K562 (cell line): ENCODE data around the gene ARF5. TPM values are rescaled to one million over a fixed set of nuclear protein-coding genes. Genes with fewer than 3 reads are reported as not detected.
A peak's percentile ranks its signal among the peaks of the same experiment; 100 is the strongest.

Source experiments
- ADNP ChIP-seq: fragments of 200-800 bp; sonication (Bioruptor generic); IDR thresholded peaks from 2 replicates; pipeline ENCODE4 v1.6.1; 2016; ENCODE audit warnings: missing genetic modification characterization, missing compliant biosample characterization
- KAT7 ChIP-seq: sonication (generic); formaldehyde crosslinking; IDR thresholded peaks from 2 replicates; pipeline ENCODE4 v1.8.0; 2022; ENCODE audit warnings: missing genetic modification reagents, mild to moderate bottlenecking, borderline replicate concordance
- MTA1 ChIP-seq: fragments of 450-650 bp; IDR thresholded peaks from 2 replicates; pipeline ENCODE4 v1.6.1; 2017; ENCODE audit warnings: borderline replicate concordance
- RB1 ChIP-seq: fragments of 450-650 bp; IDR thresholded peaks from 2 replicates; pipeline ENCODE4 v1.6.1; 2017; ENCODE audit warnings: low read depth, mild to moderate bottlenecking
- RBM15 ChIP-seq: fragments of 200-400 bp; formaldehyde crosslinking; IDR thresholded peaks from 2 replicates; pipeline ENCODE4 v1.6.1; 2018; ENCODE audit warnings: mild to moderate bottlenecking, low read length, moderate library complexity; ENCODE audit not compliant: insufficient read depth
- RUNX1 ChIP-seq: sonication (generic); IDR thresholded peaks from 2 replicates; pipeline ENCODE4 v1.6.1; 2016; ENCODE audit warnings: antibody characterized with exemption, low read depth
- SMARCA4 ChIP-seq: fragments of 450-650 bp; IDR thresholded peaks from 2 replicates; pipeline ENCODE4 v1.6.1; 2016
- TCF3 ChIP-seq: sonication (generic); formaldehyde crosslinking; IDR thresholded peaks from 2 replicates; pipeline ENCODE4 v1.4.0; 2020; ENCODE audit warnings: mild to moderate bottlenecking, missing genetic modification reagents
- TEAD1 ChIP-seq, 2 experiments: fragments of 450-650 bp in 1 of 2; sonication (generic) in 1 of 2; formaldehyde crosslinking; IDR thresholded peaks; 2 replicates each; pipeline versions ENCODE4 v1.4.0 to v1.8.0; 2020 to 2022; ENCODE audit warnings: mild to moderate bottlenecking in 2 of 2, missing genetic modification reagents in 1 of 2
- ZSCAN29 ChIP-seq: fragments of 450-650 bp; IDR thresholded peaks from 2 replicates; pipeline ENCODE4 v1.6.1; 2017
- polyA plus RNA-seq, 8 experiments: library from polyadenylated mRNA; depleted of rRNA in 4 of 8; stranded (reverse) in 5 of 8; unstranded in 3 of 8; fragments of >200 nt; fragmentation: Nextera tagmentation in 2 of 8; fragmentation: Illumina TruSeq in 1 of 8; extraction: Ambion mirVana in 2 of 8; extraction: Trizol in 1 of 8; gene quantifications; 2 replicates each; pipeline versions ENCODE4 v1.2.1 to v1.2.3, GENCODE V29; 2011 to 2014; ENCODE audit warnings: inconsistent platforms in 1 of 8, missing spikeins in 1 of 8
- total RNA-seq, 7 experiments: library from RNA; depleted of rRNA in 6 of 7; stranded (reverse); fragments of >200 nt in 6 of 7; fragmentation: Illumina TruSeq in 2 of 7; extraction: Trizol in 2 of 7; gene quantifications; 2 replicates each; pipeline versions ENCODE4 v1.2.1 to v1.2.3, GENCODE V29; 2011 to 2021; ENCODE audit warnings: low replicate concordance in 1 of 7
- TF ChIP-seq, protein P1 (sequence below), 2 experiments: fragments of 450-650 bp; conservative IDR thresholded peaks; 2 replicates each; pipeline ENCODE4 v1.6.1; 2017; ENCODE audit warnings: mild to moderate bottlenecking in 2 of 2, moderate library complexity in 2 of 2
- TF ChIP-seq, protein P2 (sequence below), 2 experiments: IDR thresholded peaks; 2 replicates each; pipeline ENCODE4 v1.6.1; 2011; ENCODE audit warnings: borderline replicate concordance in 1 of 2, control low read depth in 1 of 2, low read depth in 1 of 2, low read length in 1 of 2, mild to moderate bottlenecking in 1 of 2, mixed read lengths in 1 of 2, moderate library complexity in 1 of 2; ENCODE audit not compliant: insufficient read depth in 1 of 2, insufficient read length in 1 of 2, poor library complexity in 1 of 2, severe bottlenecking in 1 of 2; ENCODE audit errors: extremely low read depth in 1 of 2
- TF ChIP-seq, protein P3 (sequence below): fragments of 250-450 bp; sonication (Bioruptor Pico); IDR thresholded peaks from 2 replicates; pipeline ENCODE4 v1.6.1; 2021; ENCODE audit warnings: mild to moderate bottlenecking
- TF ChIP-seq, protein P4 (sequence below): fragments of 250-450 bp; sonication (Bioruptor Pico); IDR thresholded peaks from 2 replicates; pipeline ENCODE4 v1.4.0; 2020; ENCODE audit warnings: mild to moderate bottlenecking
- TF ChIP-seq, protein P5 (sequence below): IDR thresholded peaks from 2 replicates; pipeline ENCODE4 v1.6.1; 2011; ENCODE audit warnings: borderline replicate concordance, low read depth, mild to moderate bottlenecking, moderate library complexity, low read length; ENCODE audit not compliant: insufficient read depth, poor library complexity, severe bottlenecking
- TF ChIP-seq, protein P6 (sequence below): sonication (generic); formaldehyde crosslinking; IDR thresholded peaks from 2 replicates; pipeline ENCODE4 v1.8.1; 2023; ENCODE audit warnings: mild to moderate bottlenecking, missing genetic modification reagents

Gene ARF5
- total and polyA plus RNA-seq, 9 of the 15 experiments (the other 6 are each of a cell fraction or from before 2014, with no cell fraction given) = 8.1 to 290 (median 125) TPM

DNA sequence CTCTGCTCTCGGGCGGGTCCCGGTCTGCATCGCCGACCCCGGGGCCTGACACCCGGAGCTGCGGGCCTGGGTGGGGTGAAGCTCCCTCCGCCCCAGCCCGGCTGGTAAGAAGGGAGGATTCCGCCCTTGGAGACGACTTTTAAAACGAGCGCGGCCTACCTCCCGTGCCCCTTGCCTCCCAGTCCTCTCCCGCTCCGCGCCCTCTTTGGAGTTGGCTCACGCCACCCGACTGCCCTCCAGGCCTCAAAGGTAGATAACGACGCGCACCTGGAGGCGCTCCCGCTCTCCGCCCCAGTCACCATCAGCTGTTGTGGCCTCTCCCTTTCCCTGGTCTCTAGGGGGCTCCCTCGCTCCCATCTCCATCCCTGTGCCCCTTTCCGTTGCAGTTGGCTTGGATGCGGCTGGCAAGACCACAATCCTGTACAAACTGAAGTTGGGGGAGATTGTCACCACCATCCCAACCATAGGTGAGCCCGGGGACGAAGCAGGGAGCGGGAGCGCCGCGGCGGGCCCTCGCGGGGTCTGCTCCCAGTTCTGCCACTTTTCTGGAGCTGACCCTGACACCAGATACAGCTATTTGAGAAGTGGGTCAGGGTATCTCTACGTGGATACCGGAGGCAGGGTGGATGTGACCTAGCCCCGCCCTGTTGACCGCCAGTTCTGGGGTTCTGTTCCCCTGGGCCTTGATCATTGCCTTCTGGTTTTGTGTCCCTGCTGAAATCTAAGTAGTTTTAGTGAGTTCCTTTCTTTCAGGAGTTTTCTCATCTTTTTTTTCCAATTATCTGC lies 679 bp downstream of the ARF5 start (continued):
- TF ChIP-seq, protein P1, sequence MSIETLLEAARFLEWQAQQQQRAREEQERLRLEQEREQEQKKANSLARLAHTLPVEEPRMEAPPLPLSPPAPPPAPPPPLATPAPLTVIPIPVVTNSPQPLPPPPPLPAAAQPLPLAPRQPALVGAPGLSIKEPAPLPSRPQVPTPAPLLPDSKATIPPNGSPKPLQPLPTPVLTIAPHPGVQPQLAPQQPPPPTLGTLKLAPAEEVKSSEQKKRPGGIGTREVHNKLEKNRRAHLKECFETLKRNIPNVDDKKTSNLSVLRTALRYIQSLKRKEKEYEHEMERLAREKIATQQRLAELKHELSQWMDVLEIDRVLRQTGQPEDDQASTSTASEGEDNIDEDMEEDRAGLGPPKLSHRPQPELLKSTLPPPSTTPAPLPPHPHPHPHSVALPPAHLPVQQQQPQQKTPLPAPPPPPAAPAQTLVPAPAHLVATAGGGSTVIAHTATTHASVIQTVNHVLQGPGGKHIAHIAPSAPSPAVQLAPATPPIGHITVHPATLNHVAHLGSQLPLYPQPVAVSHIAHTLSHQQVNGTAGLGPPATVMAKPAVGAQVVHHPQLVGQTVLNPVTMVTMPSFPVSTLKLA (conservative IDR thresholded peaks at IDR 0.05) = peak; percentile 27 to 69; a peak in 2 of 4 replicates
- TF ChIP-seq, protein P2, sequence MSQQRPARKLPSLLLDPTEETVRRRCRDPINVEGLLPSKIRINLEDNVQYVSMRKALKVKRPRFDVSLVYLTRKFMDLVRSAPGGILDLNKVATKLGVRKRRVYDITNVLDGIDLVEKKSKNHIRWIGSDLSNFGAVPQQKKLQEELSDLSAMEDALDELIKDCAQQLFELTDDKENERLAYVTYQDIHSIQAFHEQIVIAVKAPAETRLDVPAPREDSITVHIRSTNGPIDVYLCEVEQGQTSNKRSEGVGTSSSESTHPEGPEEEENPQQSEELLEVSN (IDR thresholded peaks at IDR 0.05; ENCODE audit: borderline replicate concordance in 1 of 2, extremely low read depth in 1 of 2, insufficient read depth in 1 of 2, insufficient read length in 1 of 2, low read depth in 1 of 2, low read length in 1 of 2, poor library complexity in 1 of 2, severe bottlenecking in 1 of 2) = peak; percentile 76 to 87
- TF ChIP-seq SMARCA4 = peak; percentile 56; the same call in 1 of the 2 replicates
- TF ChIP-seq TCF3 (CRISPR knock-in tag) = peak; percentile 4
- peak; percentile 37; the same call in 1 of the 2 replicates for TF ChIP-seq RUNX1
- TF ChIP-seq, protein P3, sequence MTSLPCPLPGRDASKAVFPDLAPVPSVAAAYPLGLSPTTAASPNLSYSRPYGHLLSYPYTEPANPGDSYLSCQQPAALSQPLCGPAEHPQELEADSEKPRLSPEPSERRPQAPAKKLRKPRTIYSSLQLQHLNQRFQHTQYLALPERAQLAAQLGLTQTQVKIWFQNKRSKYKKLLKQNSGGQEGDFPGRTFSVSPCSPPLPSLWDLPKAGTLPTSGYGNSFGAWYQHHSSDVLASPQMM (CRISPR knock-in tag) = no peak
- peak in 1 of 2 experiments; percentile 67; a peak in 1 of 4 replicates for TF ChIP-seq TEAD1 (CRISPR knock-in tag; IDR thresholded peaks at IDR 0.05)
- TF ChIP-seq, protein P4, sequence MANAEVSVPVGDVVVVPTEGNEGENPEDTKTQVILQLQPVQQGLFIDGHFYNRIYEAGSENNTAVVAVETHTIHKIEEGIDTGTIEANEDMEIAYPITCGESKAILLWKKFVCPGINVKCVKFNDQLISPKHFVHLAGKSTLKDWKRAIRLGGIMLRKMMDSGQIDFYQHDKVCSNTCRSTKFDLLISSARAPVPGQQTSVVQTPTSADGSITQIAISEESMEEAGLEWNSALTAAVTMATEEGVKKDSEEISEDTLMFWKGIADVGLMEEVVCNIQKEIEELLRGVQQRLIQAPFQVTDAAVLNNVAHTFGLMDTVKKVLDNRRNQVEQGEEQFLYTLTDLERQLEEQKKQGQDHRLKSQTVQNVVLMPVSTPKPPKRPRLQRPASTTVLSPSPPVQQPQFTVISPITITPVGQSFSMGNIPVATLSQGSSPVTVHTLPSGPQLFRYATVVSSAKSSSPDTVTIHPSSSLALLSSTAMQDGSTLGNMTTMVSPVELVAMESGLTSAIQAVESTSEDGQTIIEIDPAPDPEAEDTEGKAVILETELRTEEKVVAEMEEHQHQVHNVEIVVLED (CRISPR knock-in tag) = 0 out of 2 replicates have a peak, but pooled peaks have one; percentile 27
- no peak for TF ChIP-seq ZSCAN29
- no peak for TF ChIP-seq RBM15
- peak; percentile 41; the same call in 1 of the 2 replicates for TF ChIP-seq RB1
- TF ChIP-seq, protein P5, sequence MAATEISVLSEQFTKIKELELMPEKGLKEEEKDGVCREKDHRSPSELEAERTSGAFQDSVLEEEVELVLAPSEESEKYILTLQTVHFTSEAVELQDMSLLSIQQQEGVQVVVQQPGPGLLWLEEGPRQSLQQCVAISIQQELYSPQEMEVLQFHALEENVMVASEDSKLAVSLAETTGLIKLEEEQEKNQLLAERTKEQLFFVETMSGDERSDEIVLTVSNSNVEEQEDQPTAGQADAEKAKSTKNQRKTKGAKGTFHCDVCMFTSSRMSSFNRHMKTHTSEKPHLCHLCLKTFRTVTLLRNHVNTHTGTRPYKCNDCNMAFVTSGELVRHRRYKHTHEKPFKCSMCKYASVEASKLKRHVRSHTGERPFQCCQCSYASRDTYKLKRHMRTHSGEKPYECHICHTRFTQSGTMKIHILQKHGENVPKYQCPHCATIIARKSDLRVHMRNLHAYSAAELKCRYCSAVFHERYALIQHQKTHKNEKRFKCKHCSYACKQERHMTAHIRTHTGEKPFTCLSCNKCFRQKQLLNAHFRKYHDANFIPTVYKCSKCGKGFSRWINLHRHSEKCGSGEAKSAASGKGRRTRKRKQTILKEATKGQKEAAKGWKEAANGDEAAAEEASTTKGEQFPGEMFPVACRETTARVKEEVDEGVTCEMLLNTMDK = peak; percentile 79
- no peak for TF ChIP-seq ADNP (tag)
- TF ChIP-seq, protein P6, sequence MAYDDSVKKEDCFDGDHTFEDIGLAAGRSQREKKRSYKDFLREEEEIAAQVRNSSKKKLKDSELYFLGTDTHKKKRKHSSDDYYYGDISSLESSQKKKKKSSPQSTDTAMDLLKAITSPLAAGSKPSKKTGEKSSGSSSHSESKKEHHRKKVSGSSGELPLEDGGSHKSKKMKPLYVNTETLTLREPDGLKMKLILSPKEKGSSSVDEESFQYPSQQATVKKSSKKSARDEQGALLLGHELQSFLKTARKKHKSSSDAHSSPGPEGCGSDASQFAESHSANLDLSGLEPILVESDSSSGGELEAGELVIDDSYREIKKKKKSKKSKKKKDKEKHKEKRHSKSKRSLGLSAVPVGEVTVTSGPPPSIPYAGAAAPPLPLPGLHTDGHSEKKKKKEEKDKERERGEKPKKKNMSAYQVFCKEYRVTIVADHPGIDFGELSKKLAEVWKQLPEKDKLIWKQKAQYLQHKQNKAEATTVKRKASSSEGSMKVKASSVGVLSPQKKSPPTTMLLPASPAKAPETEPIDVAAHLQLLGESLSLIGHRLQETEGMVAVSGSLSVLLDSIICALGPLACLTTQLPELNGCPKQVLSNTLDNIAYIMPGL (CRISPR knock-in tag) = peak; percentile 82
- TF ChIP-seq MTA1 = peak; percentile 39; the same call in 1 of the 2 replicates
- 0 out of 2 replicates have a peak, but pooled peaks have one; percentile 3 for TF ChIP-seq KAT7 (CRISPR knock-in tag)
